Kidney (tissue), 14 donors: ENCODE measurements around the gene STK24. TPM values are rescaled to one million over a fixed set of nuclear protein-coding genes. Genes with fewer than 3 reads are reported as not detected.

Experiments used
- DNase-seq, 5 donors: peaks; one replicate each; pipeline ENCODE4 v3.0.0-alpha.2; 2013 to 2020
- FAIRE-seq: peaks from 2 replicates; lab custom pipeline; 2012; peaks lifted over from hg19 to GRCh38; lab: Jason Lieb, UNC
- H3K27ac ChIP-seq, 2 donors: one replicate each; pipeline ENCODE4 v1.7.0; 2013; ENCODE audit warnings: low read depth in 2 of 2, low read length in 2 of 2, inconsistent platforms in 1 of 2
- H3K27me3 ChIP-seq: one replicate; pipeline ENCODE4 v1.7.1; 2013; ENCODE audit warnings: low read length, inconsistent platforms; ENCODE audit not compliant: control insufficient read depth, insufficient read depth
- H3K36me3 ChIP-seq, 3 donors: one replicate each; pipeline versions ENCODE4 v1.7.0 to v1.7.1; 2013; ENCODE audit warnings: low read length in 3 of 3, control low read depth in 1 of 3, inconsistent platforms in 1 of 3; ENCODE audit not compliant: insufficient read depth in 3 of 3, control insufficient read depth in 2 of 3
- H3K4me1 ChIP-seq, 3 donors: one replicate each; pipeline versions ENCODE4 v1.7.0 to v1.7.1; 2013; ENCODE audit warnings: low read length in 3 of 3, inconsistent platforms in 1 of 3, low read depth in 1 of 3; ENCODE audit not compliant: control insufficient read depth in 2 of 3, insufficient read depth in 2 of 3
- H3K4me3 ChIP-seq, 3 donors: one replicate each; pipeline versions ENCODE4 v1.7.0 to v1.8.1; 2013; ENCODE audit warnings: low read length in 3 of 3, control low read depth in 1 of 3, inconsistent platforms in 1 of 3
- H3K9ac ChIP-seq, 3 donors: one replicate each; pipeline versions ENCODE4 v1.7.0 to v1.7.1; 2013; ENCODE audit warnings: low read length in 3 of 3, control low read depth in 1 of 3, inconsistent platforms in 1 of 3
- H3K9me3 ChIP-seq, 3 donors: one replicate each; pipeline versions ENCODE4 v1.7.0 to v1.7.1; 2013; ENCODE audit warnings: low read length in 3 of 3, control low read depth in 1 of 3, inconsistent platforms in 1 of 3; ENCODE audit not compliant: control insufficient read depth in 2 of 3, insufficient read depth in 1 of 3
- CTCF ChIP-seq: IDR thresholded peaks from 3 replicates; pipeline ENCODE4 v1.5.1; 2012; ENCODE audit warnings: mild to moderate bottlenecking, moderate library complexity, borderline replicate concordance; ENCODE audit not compliant: insufficient read depth; ENCODE audit errors: extremely low read depth
- intact Hi-C: fragments of 100-400 bp; cut with DNase I; formaldehyde crosslinking; loops from one replicate; pipeline ENCODE4 v1.11.1; 2022
- polyA plus RNA-seq: library from polyadenylated mRNA; stranded (reverse); fragments of 350-450 nt; fragmentation: Illumina TruSeq; extraction: RNeasy Lipid Tissue Mini Kit (QIAGEN cat#74804); gene quantifications from one replicate; pipeline ENCODE4 v1.2.3, GENCODE V29; 2014; ENCODE audit warnings: low read depth, low replicate concordance; ENCODE audit not compliant: insufficient read depth
- total RNA-seq: library from RNA; stranded (reverse); fragmentation: NEBNext Ultra II Directional; extraction: Animal tissue kit (Norgen Biotek cat#: 25700); gene quantifications from one replicate; pipeline ENCODE4 v1.2.1, GENCODE V29; 2021
- donor health status: control.
- donor health status: control.
- donor health status: control.
- donor health status: control.
- donor health status: control.
- donor health status: DM: yes; HTN: yes; CAD: no.
- donor health status: Normal renal cell carcinoma (clear cell type).

The STK24 gene
- total and polyA plus RNA-seq, 2 donors from 2014 or later: 56.7 to 122 TPM

- no peaks in the 10 kb centered on the region for H3K9me3 ChIP-seq
- intact Hi-C loops: no loop called here
- no peak for TF ChIP-seq CTCF
- no peak overlapping the region for H3K9ac ChIP-seq
- no peaks in the 10 kb centered on the region for H3K27me3 ChIP-seq
- DNase-seq (peak in 2 of 5 donors; percentile 61 to 62), FAIRE-seq (peak; percentile 82)
- H3K4me1 ChIP-seq: peaks cover 4 to 6% (median 6%) of the 10 kb centered on the region in 3 donors
- H3K36me3 ChIP-seq: peaks cover 2 to 16% (median 12%) of the 10 kb centered on the region in 3 donors
- peak overlapping the region; percentile 45 for H3K27ac ChIP-seq
- no peak overlapping the region for H3K4me3 ChIP-seq
Observed at GRCh38 chr13:98454389-98454881, 122.5 kb downstream of the STK24 start.

DNA sequence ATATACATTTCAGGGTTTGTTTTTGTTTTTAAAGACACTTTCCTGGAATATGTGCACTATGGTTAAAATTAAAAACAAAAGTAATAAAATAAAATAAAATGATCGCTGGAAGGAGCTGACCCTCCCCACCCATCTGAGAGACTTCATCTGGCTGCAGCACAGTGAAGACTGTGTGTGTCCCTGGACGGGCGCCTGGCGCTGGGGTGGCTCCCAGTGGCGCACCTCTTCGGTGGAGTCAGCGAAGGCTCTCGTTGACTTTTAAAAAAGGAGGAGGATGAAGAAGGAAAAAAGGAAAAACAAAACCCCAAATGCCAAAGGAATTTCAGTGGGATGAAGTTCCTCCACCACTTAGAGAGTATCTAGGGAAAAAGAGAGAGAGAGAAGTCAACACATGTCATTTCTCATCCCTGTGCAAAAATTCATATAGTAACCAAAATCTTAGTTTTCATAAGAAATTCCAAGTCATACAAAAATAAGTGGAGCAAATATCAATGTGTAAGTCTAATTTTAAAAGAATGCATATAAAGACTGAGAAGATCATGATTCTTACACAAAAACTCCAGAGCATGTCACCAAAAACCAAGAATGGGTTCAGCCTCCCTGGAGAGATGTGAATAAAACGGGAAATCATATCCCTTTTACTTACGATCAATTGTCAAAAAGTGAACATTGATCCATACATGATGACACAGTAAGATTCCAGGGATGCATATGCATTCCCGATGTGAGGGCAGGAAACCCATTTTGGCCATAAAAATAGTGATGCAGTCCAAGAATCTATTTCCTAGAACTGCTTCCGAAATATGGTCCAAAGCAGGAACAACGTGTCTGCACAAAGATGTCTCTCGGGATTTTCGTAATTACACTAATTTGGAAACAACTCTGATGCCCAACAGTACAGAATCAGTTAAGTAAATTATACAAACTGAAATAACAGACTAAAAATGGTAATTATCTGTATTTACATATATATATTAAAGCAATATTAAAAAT is 123.8 kb downstream of the STK24 start:
- H3K9me3 ChIP-seq: no peaks in the 10 kb centered on the region
- no peak overlapping the region for H3K4me3 ChIP-seq
- no peak overlapping the region for H3K27ac ChIP-seq
- no peaks in the 10 kb centered on the region for H3K27me3 ChIP-seq
- H3K4me1 ChIP-seq: peaks cover 4 to 6% (median 6%) of the 10 kb centered on the region in 3 donors
- H3K9ac ChIP-seq: no peak overlapping the region
- no peak for FAIRE-seq
- peaks cover 6 to 22% (median 11%) of the 10 kb centered on the region in 3 donors for H3K36me3 ChIP-seq
- TF ChIP-seq CTCF: no peak
- peak in 1 of 5 donors; percentile 41 for DNase-seq
- intact Hi-C loops: no loop called here

- Histone ChIP-seq H3K4me1 (peaks cover 4 to 6% (median 6%) of the 10 kb centered on the region in 3 donors), H3K4me3 (no peak overlapping the region), H3K36me3 (peaks cover 6 to 32% (median 11%) of the 10 kb centered on the region in 3 donors), H3K9ac (no peak overlapping the region), H3K9me3 (no peaks in the 10 kb centered on the region), H3K27me3 (no peaks in the 10 kb centered on the region), H3K27ac (no peak overlapping the region)
- no peak for TF ChIP-seq CTCF
- DNase-seq (peak in 3 of 5 donors; percentile 24 to 68 (median 50)), FAIRE-seq (no peak)
- intact Hi-C loops: no loop called here
Observed at GRCh38 chr13:98451676-98452470, 125.0 kb downstream of the STK24 start.
